Stimulated activated CD8-positive, alpha-beta memory T cell treated with anti-CD3 and anti-CD28 coated beads, Interleukin-15, amount 100 ng/mL, for 24 hours (primary cell): Measurements from ENCODE around the gene AFAP1L2.
"Not testable (repeated sequence)": the region's sequence is repeated elsewhere in the genome, so short reads cannot be mapped to it uniquely, and the experiment has no call there.

Experiments
- DNase-seq: peaks from one replicate; pipeline ENCODE4 v3.0.0-alpha.2; 2020; ENCODE audit warnings: low read depth

AFAP1L2 gene

GRCh38 chr10:114359041-114359952, 45.0 kb downstream of the AFAP1L2 start:
- DNase-seq, result no peak

- no peak for DNase-seq
Observed at GRCh38 chr10:114357515-114357996, 46.7 kb downstream of the AFAP1L2 start.

- DNase-seq, result no peak
Observed at GRCh38 chr10:114356751-114357514, 47.4 kb downstream of the AFAP1L2 start.

- DNase-seq, result no peak
Observed at GRCh38 chr10:114356126-114356525, 48.2 kb downstream of the AFAP1L2 start.

- DNase-seq, result no peak
Observed at GRCh38 chr10:114353383-114353782, 50.9 kb downstream of the AFAP1L2 start.

GRCh38 chr10:114352653-114353298, 51.5 kb downstream of the AFAP1L2 start:
- no peak for DNase-seq

- DNase-seq, result no peak
Observed at GRCh38 chr10:114350751-114351150, 53.6 kb downstream of the AFAP1L2 start.

- DNase-seq, result no peak
Observed at GRCh38 chr10:114349522-114350215, 54.6 kb downstream of the AFAP1L2 start.

- DNase-seq, result not testable (repeated sequence)
Observed at GRCh38 chr10:114349071-114349470, 55.2 kb downstream of the AFAP1L2 start.

GRCh38 chr10:114347791-114348190, 56.5 kb downstream of the AFAP1L2 start:
- DNase-seq, result no peak

- no peak for DNase-seq
Observed at GRCh38 chr10:114347241-114347640, 57.1 kb downstream of the AFAP1L2 start.

- DNase-seq, result no peak
Observed at GRCh38 chr10:114346176-114347031, 57.9 kb downstream of the AFAP1L2 start.

GRCh38 chr10:114345701-114346100, 58.6 kb downstream of the AFAP1L2 start:
- DNase-seq, result no peak

- DNase-seq, result no peak
Observed at GRCh38 chr10:114343623-114344505, 60.4 kb downstream of the AFAP1L2 start.

GRCh38 chr10:114342976-114343375, 61.3 kb downstream of the AFAP1L2 start:
- no peak for DNase-seq

- DNase-seq, result no peak
Observed at GRCh38 chr10:114340816-114341215, 63.5 kb downstream of the AFAP1L2 start.

- no peak for DNase-seq
Observed at GRCh38 chr10:114337510-114338462, 66.5 kb downstream of the AFAP1L2 start.

GRCh38 chr10:114336823-114337509, 67.3 kb downstream of the AFAP1L2 start:
- no peak for DNase-seq
